Femur (tissue), 1 donor: Measurements from ENCODE around the gene MTFMT.
"Not testable (repeated sequence)": the region's sequence is repeated elsewhere in the genome, so short reads cannot be mapped to it uniquely, and the experiment has no call there.

Experiments used
- DNase-seq: peaks from one replicate; pipeline ENCODE4 v3.0.0-alpha.2; 2017

MTFMT gene

GRCh38 chr15:65034719-65035118, 5.3 kb upstream of the MTFMT start:
- no peak for DNase-seq

GRCh38 chr15:65033659-65034269, 4.3 kb upstream of the MTFMT start:
- no peak for DNase-seq

- peak; percentile 58 for DNase-seq
These were observed 3.5 kb upstream of the MTFMT start for GRCh38 chr15:65032801-65033537.

GRCh38 chr15:65029736-65030208, 333 bp upstream of the MTFMT start:
- DNase-seq: no peak

GRCh38 chr15:65028338-65028737, 1.1 kb downstream of the MTFMT start:
- no peak for DNase-seq

GRCh38 chr15:65027593-65027992, 1.8 kb downstream of the MTFMT start:
- no peak for DNase-seq

- no peak for DNase-seq
These were observed 2.7 kb downstream of the MTFMT start for GRCh38 chr15:65026756-65027155.

- no peak for DNase-seq
These were observed 8.0 kb downstream of the MTFMT start for GRCh38 chr15:65021488-65021887.

GRCh38 chr15:65020419-65020818, 9.0 kb downstream of the MTFMT start:
- no peak for DNase-seq

- not testable (repeated sequence) for DNase-seq
These were observed 18.2 kb downstream of the MTFMT start for GRCh38 chr15:65011198-65011597.

GRCh38 chr15:65008983-65009382, 20.5 kb downstream of the MTFMT start:
- no peak for DNase-seq

- DNase-seq: no peak
These were observed 22.6 kb downstream of the MTFMT start for GRCh38 chr15:65006876-65007275.

GRCh38 chr15:65004993-65005392, 24.4 kb downstream of the MTFMT start:
- DNase-seq: no peak

GRCh38 chr15:64997745-64998375, 31.6 kb downstream of the MTFMT start:
- no peak for DNase-seq

GRCh38 chr15:64997066-64997465, 32.4 kb downstream of the MTFMT start:
- DNase-seq: no peak

GRCh38 chr15:64993290-64993689, 36.1 kb downstream of the MTFMT start:
- DNase-seq: no peak

- DNase-seq: peak; percentile 86
These were observed 37.8 kb downstream of the MTFMT start for GRCh38 chr15:64991536-64992135.

- no peak for DNase-seq
These were observed 39.3 kb downstream of the MTFMT start for GRCh38 chr15:64990168-64990470.

GRCh38 chr15:64989416-64990167, 39.8 kb downstream of the MTFMT start, which contains the start of gene SPG21:
Gene SPG21 (minus strand): TSS chr15:64989914. CDS start chr15:64983569, 6,345 bp downstream.
- peak; percentile 97 for DNase-seq

- DNase-seq: no peak
These were observed 42.3 kb downstream of the MTFMT start for GRCh38 chr15:64987136-64987535.

GRCh38 chr15:64985366-64986033, 43.9 kb downstream of the MTFMT start:
- no peak for DNase-seq

GRCh38 chr15:64982472-64982871, 47.0 kb downstream of the MTFMT start:
- no peak for DNase-seq
